Measurements from ENCODE around the gene CDC26.

- TF ChIP-seq CTCF (IDR thresholded peaks at IDR 0.05) (no peak), POLR2A (IDR thresholded peaks at IDR 0.05) (no peak)
These were observed 55.4 kb downstream of the CDC26 start for GRCh38 chr9:113219969-113220368.

All from testis (tissue), 2 donors.